OCI-LY7 (cell line): Measurements from ENCODE around the gene SERPINA3. TPM values are rescaled to one million over a fixed set of nuclear protein-coding genes. Genes with fewer than 3 reads are reported as not detected.

Experiments used
- BruUV-seq: library from RNA; stranded (reverse); fragments of 400-500 nt; replicated peaks from 2 replicates; lab custom pipeline; 2021; lab: Mats Ljungman, UMichigan
- CTCF ChIA-PET: fragments of 300-600 bp; sonication (Branson Sonifier 250); formaldehyde crosslinking; loops from one replicate; lab custom pipeline; 2022; ENCODE audit warnings: antibody characterized with exemption; ENCODE audit not compliant: unreplicated experiment; lab: Charles Lee
- POLR2A ChIA-PET: fragments of 300-600 bp; sonication (Branson Sonifier 250); formaldehyde crosslinking; loops from one replicate; lab custom pipeline; 2022; ENCODE audit warnings: antibody characterized with exemption; lab: Charles Lee
- DNase-seq: peaks from one replicate; pipeline ENCODE4 v3.0.0-alpha.2; 2015; ENCODE audit warnings: low spot score
- H2AFZ ChIP-seq: fragments of 200-600 bp; sonication (generic), shearing (Covaris generic); 2 replicates; pipeline ENCODE4 v1.6.1; 2014; ENCODE audit warnings: mild to moderate bottlenecking, antibody characterized with exemption, low read length, moderate library complexity
- H3K27ac ChIP-seq: fragments of 200-600 bp; sonication (generic); 2 replicates; pipeline ENCODE4 v1.5.1; 2014; ENCODE audit warnings: mixed run types, low read depth, mild to moderate bottlenecking, moderate library complexity, low read length, inconsistent platforms; ENCODE audit not compliant: poor library complexity, severe bottlenecking
- H3K36me3 ChIP-seq: fragments of 200-600 bp; sonication (generic); 2 replicates; pipeline ENCODE4 v1.6.1; 2014; ENCODE audit warnings: mild to moderate bottlenecking, antibody characterized with exemption, low read length, moderate library complexity, mixed read lengths; ENCODE audit not compliant: insufficient read depth
- H3K4me1 ChIP-seq: fragments of 200-600 bp; sonication (generic); 2 replicates; pipeline ENCODE4 v1.5.1; 2014; ENCODE audit warnings: mild to moderate bottlenecking, low read length; ENCODE audit not compliant: insufficient read depth, poor library complexity, severe bottlenecking
- H3K4me2 ChIP-seq: fragments of 200-600 bp; sonication (generic); 2 replicates; pipeline ENCODE4 v1.6.1; 2014; ENCODE audit warnings: mild to moderate bottlenecking, low read length
- H3K4me3 ChIP-seq: fragments of 200-600 bp; sonication (generic); 2 replicates; pipeline ENCODE4 v1.5.1; 2014; ENCODE audit warnings: mild to moderate bottlenecking, low read depth, low read length; ENCODE audit not compliant: poor library complexity, severe bottlenecking
- H3K79me2 ChIP-seq: fragments of 200-600 bp; sonication (generic); 2 replicates; pipeline ENCODE4 v1.6.1; 2016; ENCODE audit warnings: low read depth, mild to moderate bottlenecking, low read length, moderate library complexity, mixed read lengths; ENCODE audit not compliant: insufficient read depth
- H3K9me2 ChIP-seq: fragments of 200-600 bp; sonication (generic); 2 replicates; pipeline ENCODE4 v1.6.1; 2016; ENCODE audit warnings: mild to moderate bottlenecking, low read length, mixed read lengths; ENCODE audit not compliant: insufficient read depth
- H3K9me3 ChIP-seq: fragments of 200-600 bp; sonication (generic); 2 replicates; pipeline ENCODE4 v1.6.1; 2014; ENCODE audit warnings: mild to moderate bottlenecking, mixed run types, low read length, mixed read lengths
- H4K20me1 ChIP-seq: fragments of 200-600 bp; sonication (generic); 2 replicates; pipeline ENCODE4 v1.6.1; 2014; ENCODE audit warnings: mild to moderate bottlenecking, antibody characterized with exemption, low read length, moderate library complexity, mixed read lengths; ENCODE audit not compliant: insufficient read depth
- EZH2phosphoT487 ChIP-seq: fragments of 200-600 bp; sonication (generic); IDR thresholded peaks from 2 replicates; pipeline ENCODE4 v1.6.1; 2018; ENCODE audit warnings: low read depth, borderline replicate concordance, mild to moderate bottlenecking, mixed run types, antibody characterized with exemption, low read length, moderate library complexity, mixed read lengths
- intact Hi-C: fragments of 100-400 bp; cut with micrococcal nuclease; formaldehyde crosslinking; loops from one replicate; pipeline ENCODE4 v1.10.0; 2022; ENCODE audit not compliant: unreplicated experiment
- total RNA-seq, 2 experiments: library from RNA; depleted of rRNA in 1 of 2; stranded (reverse); fragments of >200 nt in 1 of 2; shearing (Covaris generic) in 1 of 2; gene quantifications; 2 replicates each; pipeline ENCODE4 v1.2.3, GENCODE V29; 2014 to 2022
- TF ChIP-seq, protein P1 (sequence below): fragments of 200-600 bp; sonication (generic); conservative IDR thresholded peaks from 2 replicates; pipeline ENCODE4 v1.5.1; 2014; ENCODE audit warnings: mild to moderate bottlenecking, antibody characterized with exemption, low read length, moderate library complexity, mixed read lengths

Gene SERPINA3
- total RNA-seq, 2 experiments from 2014 or later, result not detected

DNA sequence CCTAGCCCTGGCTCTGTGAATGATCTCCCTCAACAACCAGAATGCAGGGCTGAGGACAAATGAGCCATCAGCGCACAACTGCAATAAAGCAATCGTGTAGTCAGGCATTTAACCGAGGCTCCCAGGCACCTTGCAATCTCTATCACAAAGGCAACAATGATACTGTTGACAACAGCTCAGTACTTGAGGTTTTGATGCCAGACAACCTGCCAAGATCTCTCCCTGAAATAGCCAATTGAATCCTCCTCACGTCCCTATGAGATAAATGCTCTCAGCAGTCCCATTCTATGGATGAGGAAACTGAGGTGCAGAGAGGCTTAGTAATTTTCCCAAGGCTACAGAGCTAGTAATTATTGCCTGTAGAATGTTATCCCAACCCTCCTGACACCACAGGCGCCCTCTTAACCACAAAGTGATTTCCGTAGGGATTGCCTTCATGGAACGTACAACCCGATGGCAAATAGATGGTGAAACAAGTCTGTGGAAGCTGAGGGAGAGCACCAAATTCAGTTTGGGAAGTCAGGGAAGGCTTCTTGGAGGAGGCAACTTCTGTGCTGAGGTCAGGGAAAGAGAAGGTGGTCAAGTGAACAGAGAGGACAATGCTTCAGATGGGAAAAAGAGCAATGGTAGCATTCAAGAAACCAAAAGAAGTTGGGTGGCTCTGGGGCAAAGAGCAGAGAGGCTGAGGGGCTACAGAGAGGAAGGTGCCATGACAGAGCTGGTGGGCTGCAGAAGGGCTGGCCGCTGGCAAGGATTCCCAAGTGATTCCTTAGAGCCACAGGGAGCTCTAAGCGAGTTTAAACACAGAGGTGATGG lies 12.6 kb downstream of the SERPINA3 start:
- ChIA-PET CTCF (no interaction called here), POLR2A (no interaction called here)
- H3K79me2 ChIP-seq, result no peaks in the 10 kb centered on the region
- H3K9me2 ChIP-seq, result no peaks in the 10 kb centered on the region
- H3K4me3 ChIP-seq, result no peak overlapping the region
- no peaks in the 10 kb centered on the region for H3K36me3 ChIP-seq
- intact Hi-C loops, result no loop called here
- H3K4me1 ChIP-seq, result no peaks in the 10 kb centered on the region
- no peak for TF ChIP-seq EZH2phosphoT487
- TF ChIP-seq, protein P1, sequence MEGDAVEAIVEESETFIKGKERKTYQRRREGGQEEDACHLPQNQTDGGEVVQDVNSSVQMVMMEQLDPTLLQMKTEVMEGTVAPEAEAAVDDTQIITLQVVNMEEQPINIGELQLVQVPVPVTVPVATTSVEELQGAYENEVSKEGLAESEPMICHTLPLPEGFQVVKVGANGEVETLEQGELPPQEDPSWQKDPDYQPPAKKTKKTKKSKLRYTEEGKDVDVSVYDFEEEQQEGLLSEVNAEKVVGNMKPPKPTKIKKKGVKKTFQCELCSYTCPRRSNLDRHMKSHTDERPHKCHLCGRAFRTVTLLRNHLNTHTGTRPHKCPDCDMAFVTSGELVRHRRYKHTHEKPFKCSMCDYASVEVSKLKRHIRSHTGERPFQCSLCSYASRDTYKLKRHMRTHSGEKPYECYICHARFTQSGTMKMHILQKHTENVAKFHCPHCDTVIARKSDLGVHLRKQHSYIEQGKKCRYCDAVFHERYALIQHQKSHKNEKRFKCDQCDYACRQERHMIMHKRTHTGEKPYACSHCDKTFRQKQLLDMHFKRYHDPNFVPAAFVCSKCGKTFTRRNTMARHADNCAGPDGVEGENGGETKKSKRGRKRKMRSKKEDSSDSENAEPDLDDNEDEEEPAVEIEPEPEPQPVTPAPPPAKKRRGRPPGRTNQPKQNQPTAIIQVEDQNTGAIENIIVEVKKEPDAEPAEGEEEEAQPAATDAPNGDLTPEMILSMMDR, result no peak
- H3K27ac ChIP-seq, result no peak overlapping the region
- H3K4me2 ChIP-seq, result no peak overlapping the region
- no TSS peak for BruUV-seq
- H4K20me1 ChIP-seq, result no peaks in the 10 kb centered on the region
- no peak overlapping the region for H2AFZ ChIP-seq
- no peak for DNase-seq
- H3K9me3 ChIP-seq, result no peaks in the 10 kb centered on the region

DNA sequence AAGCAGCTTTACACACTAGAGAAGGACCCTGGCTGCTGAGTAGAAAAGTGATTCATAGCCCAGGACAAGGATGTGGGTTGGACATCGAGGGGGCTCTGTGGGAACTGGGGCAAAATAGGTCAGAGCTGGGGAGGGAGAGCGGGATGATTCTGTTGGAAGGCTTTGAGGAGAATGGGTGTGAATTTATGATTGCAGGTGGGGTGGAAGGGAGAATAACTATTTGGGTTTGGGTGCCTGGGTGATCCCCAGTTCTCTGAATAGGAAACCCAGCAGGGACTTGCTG lies 13.1 kb downstream of the SERPINA3 start:
- ChIA-PET CTCF (no interaction called here), POLR2A (no interaction called here)
- H3K4me1 ChIP-seq, result no peaks in the 10 kb centered on the region
- DNase-seq, result no peak
- H3K36me3 ChIP-seq, result no peaks in the 10 kb centered on the region
- no peak for TF ChIP-seq EZH2phosphoT487
- TF ChIP-seq, protein P1, result no peak
- intact Hi-C loops, result no loop called here
- no peaks in the 10 kb centered on the region for H3K9me2 ChIP-seq
- no peaks in the 10 kb centered on the region for H3K9me3 ChIP-seq
- no peak overlapping the region for H2AFZ ChIP-seq
- no peak overlapping the region for H3K4me3 ChIP-seq
- H4K20me1 ChIP-seq, result no peaks in the 10 kb centered on the region
- H3K27ac ChIP-seq, result no peak overlapping the region
- BruUV-seq, result no TSS peak
- no peak overlapping the region for H3K4me2 ChIP-seq
- no peaks in the 10 kb centered on the region for H3K79me2 ChIP-seq

DNA sequence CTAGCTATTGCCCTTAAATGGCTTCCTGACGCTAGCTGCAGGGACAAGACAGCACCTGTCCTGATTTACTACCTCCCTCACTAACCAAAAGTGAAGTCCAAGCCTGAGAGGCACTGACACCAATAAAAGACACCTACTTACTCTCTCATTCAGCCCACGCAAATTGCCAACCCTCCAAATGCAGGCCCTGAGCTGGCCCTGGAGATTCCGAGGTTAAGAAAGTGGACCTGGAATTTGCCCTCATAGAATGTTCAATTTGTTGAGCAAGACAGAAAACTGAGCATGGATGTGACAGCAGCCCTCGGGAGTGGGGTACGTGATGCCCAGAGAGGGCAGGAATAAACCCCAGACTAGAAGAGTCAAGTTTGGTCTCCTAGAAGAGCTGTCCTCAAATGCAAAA lies 16.4 kb downstream of the SERPINA3 start:
- ChIA-PET CTCF (no interaction called here), POLR2A (no interaction called here)
- H3K36me3 ChIP-seq, result no peaks in the 10 kb centered on the region
- BruUV-seq, result no TSS peak
- no peaks in the 10 kb centered on the region for H3K9me3 ChIP-seq
- no peak overlapping the region for H2AFZ ChIP-seq
- H4K20me1 ChIP-seq, result no peaks in the 10 kb centered on the region
- H3K4me2 ChIP-seq, result no peak overlapping the region
- TF ChIP-seq, protein P1, result no peak
- TF ChIP-seq EZH2phosphoT487, result no peak
- no peaks in the 10 kb centered on the region for H3K9me2 ChIP-seq
- no peaks in the 10 kb centered on the region for H3K79me2 ChIP-seq
- H3K4me1 ChIP-seq, result no peaks in the 10 kb centered on the region
- DNase-seq, result no peak
- H3K4me3 ChIP-seq, result no peak overlapping the region
- no peak overlapping the region for H3K27ac ChIP-seq
- intact Hi-C loops, result no loop called here
